DOHH2 (cell line): ENCODE measurements around the gene ETV6.

Experiments used
- H3F3A ChIP-seq: fragments of 200-600 bp; sonication (generic), shearing (Covaris generic); 2 replicates; pipeline ENCODE4 v1.6.0; 2016; ENCODE audit warnings: antibody characterized with exemption, mild to moderate bottlenecking; ENCODE audit not compliant: control insufficient read depth, insufficient read depth
- H3K27ac ChIP-seq: fragments of 200-600 bp; sonication (generic); 2 replicates; pipeline ENCODE4 v1.5.1; 2014; ENCODE audit warnings: low read depth, mild to moderate bottlenecking, low read length, moderate library complexity
- H3K27me3 ChIP-seq: fragments of 200-600 bp; sonication (generic); 2 replicates; pipeline ENCODE4 v1.6.1; 2014; ENCODE audit warnings: mild to moderate bottlenecking, low read length, mixed read lengths; ENCODE audit not compliant: control insufficient read depth
- H3K36me3 ChIP-seq: fragments of 200-600 bp; sonication (generic); 2 replicates; pipeline ENCODE4 v1.6.1; 2014; ENCODE audit warnings: mild to moderate bottlenecking, low read length, moderate library complexity, mixed read lengths; ENCODE audit not compliant: control insufficient read depth
- H3K4me1 ChIP-seq: fragments of 200-600 bp; sonication (generic); 2 replicates; pipeline ENCODE4 v1.6.1; 2014; ENCODE audit warnings: mild to moderate bottlenecking, low read length, mixed read lengths; ENCODE audit not compliant: control insufficient read depth
- H3K4me2 ChIP-seq: fragments of 200-600 bp; sonication (generic); 2 replicates; pipeline ENCODE4 v1.6.0; 2014; ENCODE audit warnings: mild to moderate bottlenecking, low read length, moderate library complexity
- H3K4me3 ChIP-seq: fragments of 200-600 bp; sonication (generic); 2 replicates; pipeline ENCODE4 v1.5.1; 2014; ENCODE audit warnings: mild to moderate bottlenecking, low read length, mixed read lengths
- H3K79me2 ChIP-seq: fragments of 200-600 bp; sonication (generic); 2 replicates; pipeline ENCODE4 v1.6.1; 2014; ENCODE audit warnings: mild to moderate bottlenecking, low read length, mixed read lengths; ENCODE audit not compliant: control insufficient read depth
- H3K9me2 ChIP-seq: fragments of 200-600 bp; sonication (generic); replicated peaks from 2 replicates; pipeline ENCODE4 v1.6.1; 2014; ENCODE audit warnings: mild to moderate bottlenecking, low read length, mixed read lengths; ENCODE audit not compliant: control insufficient read depth
- H3K9me3 ChIP-seq: fragments of 200-600 bp; sonication (generic); 2 replicates; pipeline ENCODE4 v1.6.1; 2014; ENCODE audit warnings: antibody characterized with exemption, low read length, mixed read lengths; ENCODE audit not compliant: control insufficient read depth, insufficient read depth
- H4K20me1 ChIP-seq: fragments of 200-600 bp; sonication (generic); 2 replicates; pipeline ENCODE4 v1.6.0; 2014; ENCODE audit warnings: low read depth, mild to moderate bottlenecking, antibody characterized with exemption, low read length, moderate library complexity; ENCODE audit not compliant: control insufficient read depth, insufficient read depth
- CTCF ChIP-seq: fragments of 200-600 bp; sonication (generic); IDR thresholded peaks from one replicate; pipeline ENCODE4 v1.5.1; 2014; ENCODE audit warnings: antibody characterized with exemption, mild to moderate bottlenecking, low read depth, low read length; ENCODE audit not compliant: poor library complexity, severe bottlenecking
- EZH2phosphoT487 ChIP-seq: fragments of 200-600 bp; sonication (generic); IDR thresholded peaks from 2 replicates; pipeline ENCODE4 v1.6.1; 2017; ENCODE audit warnings: borderline replicate concordance, mild to moderate bottlenecking, antibody characterized with exemption, low read length, moderate library complexity, mixed read lengths

ETV6 gene

GRCh38 chr12:11916113-11916512, 266.6 kb downstream of the ETV6 start:
- Histone ChIP-seq H3K4me2 (no peak overlapping the region), H3K27me3 (peaks cover 6% of the 10 kb centered on the region; the same call in 1 of the 2 replicates), H3K4me3 (no peak overlapping the region), H3K9me3 (no peaks in the 10 kb centered on the region), H3K79me2 (no peaks in the 10 kb centered on the region), H3F3A (no peaks in the 10 kb centered on the region), H3K4me1 (no peaks in the 10 kb centered on the region), H3K36me3 (no peaks in the 10 kb centered on the region), H3K27ac (no peak overlapping the region), H4K20me1 (no peaks in the 10 kb centered on the region), H3K9me2 (no peaks in the 10 kb centered on the region)
- TF ChIP-seq EZH2phosphoT487 (no peak), CTCF (no peak)

- Histone ChIP-seq H3K4me1 (no peaks in the 10 kb centered on the region), H3K27me3 (peaks cover 6% of the 10 kb centered on the region; the same call in 1 of the 2 replicates), H3K36me3 (no peaks in the 10 kb centered on the region), H3K9me3 (no peaks in the 10 kb centered on the region), H3K4me2 (no peak overlapping the region), H3K9me2 (no peaks in the 10 kb centered on the region), H3K27ac (no peak overlapping the region), H4K20me1 (no peaks in the 10 kb centered on the region), H3F3A (no peaks in the 10 kb centered on the region), H3K79me2 (no peaks in the 10 kb centered on the region), H3K4me3 (no peak overlapping the region)
- TF ChIP-seq EZH2phosphoT487 (no peak), CTCF (no peak)
These were observed 267.3 kb downstream of the ETV6 start for GRCh38 chr12:11916771-11917170.

- no peaks in the 10 kb centered on the region for H3K36me3 ChIP-seq
- H3K27ac ChIP-seq = no peak overlapping the region
- H3K9me3 ChIP-seq = no peaks in the 10 kb centered on the region
- H3K4me2 ChIP-seq = no peak overlapping the region
- H3K79me2 ChIP-seq = no peaks in the 10 kb centered on the region
- H3K4me1 ChIP-seq = no peaks in the 10 kb centered on the region
- H3F3A ChIP-seq = no peaks in the 10 kb centered on the region
- H3K9me2 ChIP-seq = no peaks in the 10 kb centered on the region
- peaks cover 6% of the 10 kb centered on the region; the same call in 1 of the 2 replicates for H3K27me3 ChIP-seq
- H3K4me3 ChIP-seq = no peak overlapping the region
- TF ChIP-seq EZH2phosphoT487 = no peak
- no peak for TF ChIP-seq CTCF
- no peaks in the 10 kb centered on the region for H4K20me1 ChIP-seq
These were observed 268.0 kb downstream of the ETV6 start for GRCh38 chr12:11917501-11917900.

- no peaks in the 10 kb centered on the region for H3K9me2 ChIP-seq
- H3K36me3 ChIP-seq = no peaks in the 10 kb centered on the region
- H3K9me3 ChIP-seq = no peaks in the 10 kb centered on the region
- peaks cover 8% of the 10 kb centered on the region; the same call in 1 of the 2 replicates for H3K27me3 ChIP-seq
- no peaks in the 10 kb centered on the region for H4K20me1 ChIP-seq
- H3F3A ChIP-seq = no peaks in the 10 kb centered on the region
- no peaks in the 10 kb centered on the region for H3K79me2 ChIP-seq
- H3K4me1 ChIP-seq = no peaks in the 10 kb centered on the region
- no peak overlapping the region for H3K4me3 ChIP-seq
- no peak overlapping the region for H3K4me2 ChIP-seq
- TF ChIP-seq EZH2phosphoT487 (no peak), CTCF (no peak)
- H3K27ac ChIP-seq = no peak overlapping the region
These were observed 270.8 kb downstream of the ETV6 start for GRCh38 chr12:11920231-11920630.
